Vagina (tissue), 2 donors: Measurements from ENCODE around the gene MS4A6E.

Source experiments
- CTCF ChIP-seq, 3 experiments: fragments of 450-650 bp in 2 of 3; fragments of 200-600 bp in 1 of 3; sonication (generic) in 1 of 3; IDR thresholded peaks; one replicate each; pipeline ENCODE4 v1.5.1; 2017 to 2019; ENCODE audit warnings: antibody characterized with exemption in 3 of 3, mild to moderate bottlenecking in 2 of 3, moderate library complexity in 2 of 3
- POLR2AphosphoS5 ChIP-seq, 2 donors: sonication (generic); formaldehyde crosslinking; IDR thresholded peaks; one replicate each; pipeline ENCODE4 v1.9.0; 2017; ENCODE audit warnings: antibody characterized with exemption in 2 of 2, mild to moderate bottlenecking in 2 of 2, low read depth in 1 of 2; ENCODE audit not compliant: insufficient read depth in 1 of 2

GRCh38 chr11:60344146-60344545 lies 17.1 kb downstream of the MS4A6E start:
- no peak for TF ChIP-seq CTCF (IDR thresholded peaks at IDR 0.05)
- no peak for TF ChIP-seq POLR2AphosphoS5 (IDR thresholded peaks at IDR 0.05; ENCODE audit: insufficient read depth in 1 of 2, low read depth in 1 of 2)
